HCEC 1CT (cell line): ENCODE data around the gene MEGF11.

Source experiments
- DNase-seq: peaks from one replicate; pipeline ENCODE4 v3.0.0-alpha.2; 2017

Gene MEGF11

GRCh38 chr15:66046326-66046725 is 207.2 kb downstream of the MEGF11 start:
- DNase-seq: no peak

DNA sequence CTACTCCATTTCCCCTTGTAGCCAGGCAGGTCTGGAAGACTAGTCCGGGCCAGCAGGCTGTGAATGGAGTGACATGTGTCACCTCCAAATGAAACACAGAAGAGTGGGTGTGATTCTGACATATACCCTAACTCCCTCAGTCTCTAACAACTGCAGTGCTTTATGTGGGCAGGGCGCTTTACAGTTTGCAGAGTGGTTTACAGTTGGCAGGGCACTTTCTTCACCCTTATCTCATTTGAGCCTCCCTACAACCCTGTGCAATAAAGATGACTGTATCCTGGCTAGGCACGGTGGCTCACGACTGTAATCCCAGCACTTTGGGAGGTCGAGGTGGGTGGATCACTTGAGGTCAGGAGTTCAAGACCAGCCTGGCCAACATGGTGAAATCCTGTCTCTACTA is 208.0 kb downstream of the MEGF11 start:
- DNase-seq: no peak

DNA sequence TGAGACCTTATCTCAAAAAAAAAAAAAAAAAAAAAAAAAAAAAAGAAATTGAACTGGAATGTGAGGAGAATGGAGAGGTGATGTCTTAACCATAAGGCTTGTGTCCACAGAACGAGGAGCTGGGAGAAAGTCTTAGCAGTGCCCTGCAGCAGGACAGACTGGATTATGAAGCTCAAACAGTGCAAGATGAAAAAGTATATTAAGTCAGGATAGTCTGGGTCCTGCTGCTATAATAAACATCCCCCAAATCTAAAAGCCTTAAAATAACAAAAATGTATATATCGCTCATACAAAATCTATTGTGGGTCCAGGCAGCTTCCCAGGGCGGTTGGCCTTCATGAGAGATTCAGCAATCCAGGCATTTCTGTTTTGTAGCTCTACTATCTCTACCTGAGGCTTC is 208.7 kb downstream of the MEGF11 start:
- no peak for DNase-seq

GRCh38 chr15:66043264-66043663 is 210.3 kb downstream of the MEGF11 start:
- no peak for DNase-seq

DNA sequence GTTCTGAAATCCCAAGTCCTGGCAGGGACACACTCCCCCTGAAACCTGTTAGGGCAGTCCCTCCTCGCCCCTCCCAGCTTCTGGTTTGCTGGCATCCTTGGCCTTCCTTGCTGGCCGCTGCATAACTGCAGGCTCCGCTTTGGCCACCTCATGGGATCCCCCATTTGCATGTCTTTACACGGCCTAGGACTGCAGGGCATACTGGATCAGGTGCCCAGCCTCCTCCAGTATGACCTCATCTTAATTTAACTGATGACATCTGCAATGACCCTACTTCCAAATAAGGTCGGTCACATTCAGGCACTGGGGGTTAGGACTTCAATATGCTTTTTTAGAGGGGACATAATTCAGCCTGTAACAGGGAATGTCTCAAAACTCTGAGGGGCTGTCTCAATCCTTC is 210.9 kb downstream of the MEGF11 start:
- no peak for DNase-seq

GRCh38 chr15:66041276-66041675 is 212.3 kb downstream of the MEGF11 start:
- no peak for DNase-seq

DNA sequence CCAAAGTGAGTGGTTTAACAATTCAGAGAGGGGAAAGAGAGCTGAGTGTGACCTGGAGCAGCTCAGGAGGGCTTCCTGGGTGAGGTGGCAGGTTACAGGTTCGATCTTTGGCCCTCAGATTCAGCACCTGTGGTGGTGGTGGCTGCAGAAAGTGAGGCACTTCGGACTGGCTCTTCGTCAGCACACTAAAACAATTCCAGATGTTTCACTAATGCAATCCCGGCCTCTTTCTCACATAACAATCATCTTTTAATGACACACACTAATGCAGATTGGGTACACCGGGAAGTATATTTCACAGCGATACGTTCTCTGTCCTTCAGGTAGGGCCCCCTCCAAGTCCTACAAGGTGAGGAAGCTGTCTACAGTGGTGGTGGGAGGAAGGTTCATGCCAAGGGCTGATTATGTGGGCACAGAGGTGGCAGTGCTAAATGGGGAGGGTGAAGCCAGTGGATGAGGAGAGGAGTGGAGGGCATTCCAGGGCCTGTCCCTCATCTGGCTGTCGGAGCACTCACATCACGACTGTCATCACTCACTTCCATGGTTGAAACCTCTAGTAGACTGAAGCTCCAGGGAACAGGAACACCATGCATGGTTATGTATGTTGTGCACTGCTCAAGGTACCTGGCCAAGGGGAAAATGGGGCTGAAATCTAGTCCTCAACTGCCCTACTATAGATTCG is 213.2 kb downstream of the MEGF11 start:
- DNase-seq: no peak

- DNase-seq: no peak
Observed at GRCh38 chr15:66039117-66039871, 214.3 kb downstream of the MEGF11 start.

- DNase-seq: no peak
Observed at GRCh38 chr15:66038387-66039116, 215.0 kb downstream of the MEGF11 start.

DNA sequence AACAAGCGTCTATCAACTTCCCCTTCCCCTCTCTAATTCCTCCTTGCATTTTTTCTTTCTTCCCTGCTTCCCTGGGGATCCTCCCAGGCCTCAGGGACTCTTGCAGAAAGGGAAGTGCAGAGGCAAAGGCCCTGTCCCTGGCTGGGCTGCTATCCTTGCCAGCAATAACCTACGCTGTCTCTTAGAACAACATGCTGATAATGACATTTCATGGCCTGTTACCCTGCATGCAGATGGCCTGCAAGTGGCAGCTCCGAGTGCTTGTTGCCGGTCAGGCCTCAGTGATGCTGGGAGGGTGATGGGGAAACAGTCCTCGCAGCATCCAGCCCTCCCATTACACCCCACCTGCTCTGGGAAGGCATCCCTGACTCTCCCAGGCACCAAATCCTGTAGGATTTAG is 216.7 kb downstream of the MEGF11 start:
- no peak for DNase-seq

DNA sequence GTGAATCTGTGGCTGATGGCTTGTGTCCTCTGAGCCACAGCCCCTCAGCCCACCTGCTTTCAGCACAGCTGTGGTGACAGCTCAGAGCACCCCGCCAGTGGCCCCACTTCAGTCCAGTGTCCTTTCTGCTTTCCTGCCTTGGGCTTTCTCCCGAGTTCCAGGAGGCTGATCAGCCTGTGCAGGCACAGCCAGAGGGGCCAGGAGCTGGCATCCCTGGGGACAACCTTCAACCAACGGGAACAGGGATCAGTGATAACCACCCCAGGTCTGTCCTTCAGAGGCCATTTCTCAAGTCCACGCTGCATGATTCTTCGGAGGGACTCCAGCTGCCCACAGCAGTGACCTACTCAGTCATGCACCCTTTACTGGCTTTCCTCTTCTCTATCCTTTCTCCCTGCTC is 217.6 kb downstream of the MEGF11 start:
- no peak for DNase-seq

GRCh38 chr15:66033143-66033542 is 220.4 kb downstream of the MEGF11 start:
- no peak for DNase-seq

DNA sequence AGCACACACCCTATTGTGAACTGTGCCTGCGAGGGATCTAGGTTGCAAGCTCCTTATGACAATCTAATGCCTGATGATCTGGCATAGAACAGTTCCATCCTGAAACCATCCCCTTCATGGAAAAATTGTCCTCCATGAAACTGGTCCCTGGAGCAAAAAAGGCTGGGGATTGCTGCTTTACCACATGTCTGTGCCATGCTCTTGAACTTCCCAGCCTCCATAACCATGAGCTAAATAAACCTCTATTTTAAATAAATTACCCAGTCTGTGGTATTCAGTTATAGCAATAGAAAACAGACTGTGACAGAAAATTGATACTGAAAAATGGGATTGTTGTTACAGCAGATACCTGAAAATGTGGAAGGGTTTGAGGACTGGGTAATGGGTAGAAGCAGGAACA is 221.5 kb downstream of the MEGF11 start:
- no peak for DNase-seq

DNA sequence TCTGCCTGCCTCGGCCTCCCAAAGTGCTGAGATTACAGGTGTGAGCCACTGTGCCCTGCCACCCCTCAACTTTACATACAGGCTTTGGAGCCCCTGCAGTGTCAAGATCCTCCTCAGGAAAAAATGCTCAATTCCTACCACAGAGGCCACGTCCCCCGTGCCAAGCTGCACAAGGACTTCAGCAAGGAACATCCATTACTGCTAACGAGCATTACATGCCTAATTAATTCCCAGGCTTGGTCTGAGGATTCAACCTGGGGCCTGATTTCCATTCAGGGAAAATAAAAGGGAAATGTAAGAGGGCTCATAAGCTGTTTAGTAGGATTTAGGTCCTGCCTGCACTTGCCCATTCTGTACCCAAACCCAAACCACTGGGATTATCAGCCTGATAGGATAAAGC is 222.9 kb downstream of the MEGF11 start:
- DNase-seq: no peak

- no peak for DNase-seq
Observed at GRCh38 chr15:66029650-66030049, 223.9 kb downstream of the MEGF11 start.

DNA sequence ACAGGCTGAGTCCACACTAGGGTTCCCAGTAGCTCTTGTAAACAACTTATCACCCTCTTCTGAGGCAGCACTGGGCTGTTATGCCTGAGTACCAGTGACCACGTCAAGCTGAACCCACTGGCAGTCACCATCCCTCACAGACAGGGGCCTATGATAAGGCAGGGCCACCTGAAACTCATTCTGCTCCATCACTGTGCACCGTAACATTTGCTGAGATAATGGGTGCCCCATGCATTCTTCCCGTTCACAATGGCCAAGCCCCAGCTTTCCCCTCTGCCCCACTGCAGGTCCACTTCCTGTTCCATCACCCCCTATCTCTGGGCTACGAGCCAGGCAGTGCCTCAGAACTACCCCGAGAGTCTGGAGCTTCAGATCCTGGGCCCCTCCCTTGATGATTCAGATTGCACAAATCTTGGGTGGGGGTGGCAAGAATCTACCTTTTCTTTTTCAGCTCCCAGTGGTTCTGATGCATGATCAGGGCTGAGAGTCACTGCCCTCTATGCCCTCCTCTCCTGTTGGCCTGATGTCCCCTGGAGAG is 226.2 kb downstream of the MEGF11 start:
- no peak for DNase-seq

- DNase-seq: no peak
Observed at GRCh38 chr15:66025972-66026371, 227.6 kb downstream of the MEGF11 start.

DNA sequence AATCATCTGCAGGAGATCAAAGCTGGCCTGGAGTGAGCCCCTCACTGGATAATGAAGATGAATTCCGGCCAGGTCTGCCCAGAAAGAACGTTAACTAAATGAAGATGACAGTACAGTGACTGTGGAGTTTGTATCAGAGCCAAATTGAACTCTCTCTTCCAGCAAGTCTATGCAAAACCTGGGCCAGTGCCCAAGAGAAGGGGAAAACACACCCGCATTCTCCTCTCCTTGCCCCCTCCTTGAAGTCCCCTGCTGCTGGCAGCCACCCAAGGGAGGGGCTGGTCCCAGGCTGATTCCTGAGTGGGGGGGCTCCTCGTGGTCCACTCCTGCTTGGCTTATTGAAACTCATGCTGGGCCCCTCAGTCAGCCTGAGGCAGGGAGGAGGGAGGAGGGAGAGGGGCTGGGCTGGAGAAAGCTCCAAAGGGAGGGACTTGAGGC is 228.5 kb downstream of the MEGF11 start:
- no peak for DNase-seq

DNA sequence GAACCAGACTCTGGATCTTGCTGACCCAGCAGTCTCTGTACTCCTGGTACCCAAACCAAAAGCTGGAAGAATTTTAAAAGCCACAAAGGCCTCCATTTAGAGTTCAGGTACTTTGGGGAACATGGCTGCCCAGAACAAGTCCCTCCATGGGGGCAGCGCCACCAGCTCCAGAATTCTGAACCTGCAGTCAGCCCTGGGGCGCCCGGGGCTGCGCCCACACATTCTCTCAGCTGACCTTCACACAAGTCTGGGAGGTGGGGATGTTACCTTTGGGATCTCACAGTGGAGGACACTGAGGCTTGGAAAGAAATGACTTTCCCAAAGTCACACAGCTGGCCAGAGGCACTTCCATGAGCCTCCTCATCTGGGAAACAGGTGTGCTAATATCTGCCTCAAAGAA is 229.4 kb downstream of the MEGF11 start:
- DNase-seq: no peak

GRCh38 chr15:66023311-66023972 is 230.1 kb downstream of the MEGF11 start:
- DNase-seq: no peak

- DNase-seq: no peak
Observed at GRCh38 chr15:66022163-66022525, 231.4 kb downstream of the MEGF11 start.

- DNase-seq: no peak
Observed at GRCh38 chr15:66021496-66022162, 231.9 kb downstream of the MEGF11 start.
